ENCODE data around the gene METTL25B.

DNA sequence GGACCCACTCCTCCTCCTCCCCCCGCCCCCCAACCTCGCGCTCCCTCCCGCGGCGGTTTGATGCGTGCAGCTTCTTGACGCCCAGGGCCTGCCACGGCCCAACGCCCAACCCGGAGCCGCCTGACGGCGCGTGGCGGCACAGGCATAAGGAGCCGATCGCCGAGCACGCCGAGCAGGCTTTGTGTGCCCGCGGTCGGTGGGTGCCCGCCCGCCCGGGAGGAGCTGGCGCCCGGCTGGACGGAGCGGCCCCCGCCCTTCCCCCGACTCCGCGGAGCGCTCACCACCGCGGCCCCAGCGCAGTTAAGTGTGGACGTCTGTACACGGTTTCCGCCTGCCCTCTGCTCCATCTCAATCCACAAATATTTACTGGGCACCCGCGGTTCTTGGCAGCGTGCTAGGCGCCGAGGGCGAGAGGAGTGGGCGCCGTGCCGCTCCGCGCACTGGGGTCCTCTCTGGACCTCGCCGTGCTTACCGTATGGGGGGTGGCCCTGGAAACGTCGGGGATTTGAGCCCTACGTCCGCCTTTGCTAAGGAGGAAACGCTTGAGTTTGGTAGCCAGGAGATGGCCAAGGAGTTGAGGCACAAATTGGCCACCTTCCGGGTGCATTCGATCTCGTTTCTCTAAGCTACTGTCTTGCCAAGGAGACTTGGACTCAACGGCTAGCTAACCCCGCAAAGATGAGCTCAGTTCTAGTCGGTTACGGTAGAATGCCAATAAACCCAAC, 23.6 kb downstream of the METTL25B start:
- TF ChIP-seq, protein P1, sequence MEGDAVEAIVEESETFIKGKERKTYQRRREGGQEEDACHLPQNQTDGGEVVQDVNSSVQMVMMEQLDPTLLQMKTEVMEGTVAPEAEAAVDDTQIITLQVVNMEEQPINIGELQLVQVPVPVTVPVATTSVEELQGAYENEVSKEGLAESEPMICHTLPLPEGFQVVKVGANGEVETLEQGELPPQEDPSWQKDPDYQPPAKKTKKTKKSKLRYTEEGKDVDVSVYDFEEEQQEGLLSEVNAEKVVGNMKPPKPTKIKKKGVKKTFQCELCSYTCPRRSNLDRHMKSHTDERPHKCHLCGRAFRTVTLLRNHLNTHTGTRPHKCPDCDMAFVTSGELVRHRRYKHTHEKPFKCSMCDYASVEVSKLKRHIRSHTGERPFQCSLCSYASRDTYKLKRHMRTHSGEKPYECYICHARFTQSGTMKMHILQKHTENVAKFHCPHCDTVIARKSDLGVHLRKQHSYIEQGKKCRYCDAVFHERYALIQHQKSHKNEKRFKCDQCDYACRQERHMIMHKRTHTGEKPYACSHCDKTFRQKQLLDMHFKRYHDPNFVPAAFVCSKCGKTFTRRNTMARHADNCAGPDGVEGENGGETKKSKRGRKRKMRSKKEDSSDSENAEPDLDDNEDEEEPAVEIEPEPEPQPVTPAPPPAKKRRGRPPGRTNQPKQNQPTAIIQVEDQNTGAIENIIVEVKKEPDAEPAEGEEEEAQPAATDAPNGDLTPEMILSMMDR (conservative IDR thresholded peaks at IDR 0.05; ENCODE audit: low read length): no peak
- TF ChIP-seq EZH2phosphoT487 (IDR thresholded peaks at IDR 0.05; ENCODE audit: borderline replicate concordance): no peak
